HEK293 (cell line): ENCODE measurements around the gene CEP295NL.
"Not testable (repeated sequence)": the region's sequence is repeated elsewhere in the genome, so short reads cannot be mapped to it uniquely, and the experiment has no call there.

Experiments used
- CTCF ChIA-PET: fragments of 350-600 bp; formaldehyde crosslinking; extraction: SDS; loops from one replicate; lab custom pipeline; 2021; ENCODE audit warnings: antibody characterized with exemption; lab: Yijun Ruan, JAX
- POLR2A ChIA-PET: fragments of 300-600 bp; formaldehyde crosslinking; extraction: SDS; loops from one replicate; lab custom pipeline; 2020; ENCODE audit warnings: antibody characterized with exemption, inconsistent platforms; lab: Yijun Ruan, JAX
- H3K27ac ChIP-seq: fragments of 200-500 bp; sonication (Bioruptor generic); 2 replicates; pipeline ENCODE4 v1.5.1; 2014; ENCODE audit warnings: low read depth, low read length, control low read depth, inconsistent platforms; ENCODE audit errors: extremely low read depth
- H3K36me3 ChIP-seq, 2 experiments: fragments of 200-500 bp in 1 of 2; sonication (Bioruptor generic) in 1 of 2; 1 replicate in 1 of 2; 2 replicates in 1 of 2; pipeline ENCODE4 v1.5.1; 2014 to 2017; ENCODE audit warnings: inconsistent platforms in 2 of 2, low read length in 2 of 2; ENCODE audit not compliant: control insufficient read depth in 2 of 2, insufficient read depth in 1 of 2
- H3K4me1 ChIP-seq: fragments of 200-500 bp; sonication (Bioruptor generic); 2 replicates; pipeline ENCODE4 v1.5.1; 2014; ENCODE audit warnings: mild to moderate bottlenecking, low read length, inconsistent platforms; ENCODE audit not compliant: control insufficient read depth, insufficient read depth
- H3K4me3 ChIP-seq: 2 replicates; pipeline ENCODE4 v1.5.1; 2011; ENCODE audit warnings: low read depth, mild to moderate bottlenecking, control low read depth, low read length, moderate library complexity
- H3K9me3 ChIP-seq: fragments of 200-500 bp; sonication (Bioruptor generic); 2 replicates; pipeline ENCODE4 v1.5.1; 2014; ENCODE audit warnings: low read depth, low read length, inconsistent platforms; ENCODE audit not compliant: control insufficient read depth, insufficient read depth
- FEZF1 ChIP-seq: fragments of 450-650 bp; formaldehyde crosslinking; IDR thresholded peaks from 2 replicates; pipeline ENCODE4 v1.5.1; 2016; ENCODE audit warnings: missing biosample characterization, missing genetic modification characterization
- KLF7 ChIP-seq: fragments of 450-650 bp; formaldehyde crosslinking; IDR thresholded peaks from 2 replicates; pipeline ENCODE4 v1.5.1; 2016; ENCODE audit warnings: missing biosample characterization, missing genetic modification characterization, borderline replicate concordance
- SP3 ChIP-seq: fragments of 450-650 bp; formaldehyde crosslinking; IDR thresholded peaks from 2 replicates; pipeline ENCODE4 v1.5.1; 2016; ENCODE audit warnings: missing biosample characterization, missing genetic modification characterization
- ZBTB17 ChIP-seq: fragments of 450-650 bp; formaldehyde crosslinking; IDR thresholded peaks from 2 replicates; pipeline ENCODE4 v1.5.1; 2016; ENCODE audit warnings: missing biosample characterization, missing genetic modification characterization
- ZNF10 ChIP-seq: fragments of 450-650 bp; formaldehyde crosslinking; IDR thresholded peaks from 2 replicates; pipeline ENCODE4 v1.5.1; 2017; ENCODE audit warnings: missing biosample characterization, missing genetic modification characterization
- ZNF202 ChIP-seq: fragments of 450-650 bp; formaldehyde crosslinking; IDR thresholded peaks from 2 replicates; pipeline ENCODE4 v1.5.1; 2016; ENCODE audit warnings: missing biosample characterization, missing genetic modification characterization, borderline replicate concordance
- ZNF501 ChIP-seq: fragments of 450-650 bp; formaldehyde crosslinking; IDR thresholded peaks from 2 replicates; pipeline ENCODE4 v1.5.1; 2016; ENCODE audit warnings: missing biosample characterization, missing genetic modification characterization
- ZNF514 ChIP-seq: fragments of 450-650 bp; formaldehyde crosslinking; IDR thresholded peaks from 2 replicates; pipeline ENCODE4 v1.5.1; 2016; ENCODE audit warnings: missing biosample characterization, missing genetic modification characterization
- ZNF596 ChIP-seq: fragments of 450-650 bp; IDR thresholded peaks from 2 replicates; pipeline ENCODE4 v1.5.0; 2018; ENCODE audit warnings: missing biosample characterization, mild to moderate bottlenecking, missing genetic modification characterization, moderate library complexity
- ZNF610 ChIP-seq: fragments of 450-650 bp; formaldehyde crosslinking; IDR thresholded peaks from 2 replicates; pipeline ENCODE4 v1.5.1; 2016; ENCODE audit warnings: missing biosample characterization, missing genetic modification characterization, borderline replicate concordance
- ZNF701 ChIP-seq: fragments of 450-650 bp; formaldehyde crosslinking; IDR thresholded peaks from 2 replicates; pipeline ENCODE4 v1.5.1; 2016; ENCODE audit warnings: missing biosample characterization, missing genetic modification characterization
- ZNF792 ChIP-seq: fragments of 450-650 bp; formaldehyde crosslinking; IDR thresholded peaks from 2 replicates; pipeline ENCODE4 v1.5.1; 2016; ENCODE audit warnings: missing biosample characterization, missing genetic modification characterization
- ZSCAN16 ChIP-seq: fragments of 450-650 bp; formaldehyde crosslinking; IDR thresholded peaks from 2 replicates; pipeline ENCODE4 v1.5.1; 2016; ENCODE audit warnings: missing biosample characterization, missing genetic modification characterization
- TF ChIP-seq, protein P1 (sequence below): IDR thresholded peaks from 2 replicates; pipeline ENCODE4 v1.6.1; 2011; ENCODE audit warnings: mild to moderate bottlenecking, low read depth, low read length, borderline replicate concordance
- TF ChIP-seq, protein P2 (sequence below): fragments of 450-650 bp; formaldehyde crosslinking; IDR thresholded peaks from 2 replicates; pipeline ENCODE4 v1.5.1; 2017; ENCODE audit warnings: missing biosample characterization, missing genetic modification characterization
- TF ChIP-seq, protein P3 (sequence below): fragments of 450-650 bp; formaldehyde crosslinking; IDR thresholded peaks from 2 replicates; pipeline ENCODE4 v1.5.1; 2016; ENCODE audit warnings: missing biosample characterization, missing genetic modification characterization

Gene CEP295NL

GRCh38 chr17:78870621-78871020, 32.4 kb downstream of the CEP295NL start:
- Histone ChIP-seq H3K4me3 (no peak overlapping the region), H3K9me3 (no peaks in the 10 kb centered on the region), H3K36me3 (peaks cover 6 to 27% of the 10 kb centered on the region in 2 experiments; a peak in 2 of 3 replicates), H3K27ac (no peak overlapping the region), H3K4me1 (peaks cover 14% of the 10 kb centered on the region)
- CTCF ChIA-PET = interaction anchor here (1.7 kb wide), 1 partner anchor 101 kb away, joined by 5 read pairs; no protein-coding TSS in a partner anchor
- POLR2A ChIA-PET = no interaction called here
- TF ChIP-seq ZNF792 (no peak), ZNF10 (no peak), ZNF701 (tag by site-specific recombination) (no peak), ZSCAN16 (tag by site-specific recombination) (no peak), ZNF610 (tag by site-specific recombination) (no peak), ZNF596 (tag by site-specific recombination) (no peak), ZNF202 (tag by site-specific recombination) (no peak), KLF7 (tag by site-specific recombination) (no peak), ZNF501 (tag by site-specific recombination) (no peak)
- TF ChIP-seq, protein P1, sequence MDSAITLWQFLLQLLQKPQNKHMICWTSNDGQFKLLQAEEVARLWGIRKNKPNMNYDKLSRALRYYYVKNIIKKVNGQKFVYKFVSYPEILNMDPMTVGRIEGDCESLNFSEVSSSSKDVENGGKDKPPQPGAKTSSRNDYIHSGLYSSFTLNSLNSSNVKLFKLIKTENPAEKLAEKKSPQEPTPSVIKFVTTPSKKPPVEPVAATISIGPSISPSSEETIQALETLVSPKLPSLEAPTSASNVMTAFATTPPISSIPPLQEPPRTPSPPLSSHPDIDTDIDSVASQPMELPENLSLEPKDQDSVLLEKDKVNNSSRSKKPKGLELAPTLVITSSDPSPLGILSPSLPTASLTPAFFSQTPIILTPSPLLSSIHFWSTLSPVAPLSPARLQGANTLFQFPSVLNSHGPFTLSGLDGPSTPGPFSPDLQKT = no peak
- TF ChIP-seq, protein P2, sequence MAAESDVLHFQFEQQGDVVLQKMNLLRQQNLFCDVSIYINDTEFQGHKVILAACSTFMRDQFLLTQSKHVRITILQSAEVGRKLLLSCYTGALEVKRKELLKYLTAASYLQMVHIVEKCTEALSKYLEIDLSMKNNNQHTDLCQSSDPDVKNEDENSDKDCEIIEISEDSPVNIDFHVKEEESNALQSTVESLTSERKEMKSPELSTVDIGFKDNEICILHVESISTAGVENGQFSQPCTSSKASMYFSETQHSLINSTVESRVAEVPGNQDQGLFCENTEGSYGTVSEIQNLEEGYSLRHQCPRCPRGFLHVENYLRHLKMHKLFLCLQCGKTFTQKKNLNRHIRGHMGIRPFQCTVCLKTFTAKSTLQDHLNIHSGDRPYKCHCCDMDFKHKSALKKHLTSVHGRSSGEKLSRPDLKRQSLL (tag by site-specific recombination) = no peak
- TF ChIP-seq, protein P3, sequence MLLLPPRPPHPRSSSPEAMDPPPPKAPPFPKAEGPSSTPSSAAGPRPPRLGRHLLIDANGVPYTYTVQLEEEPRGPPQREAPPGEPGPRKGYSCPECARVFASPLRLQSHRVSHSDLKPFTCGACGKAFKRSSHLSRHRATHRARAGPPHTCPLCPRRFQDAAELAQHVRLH (tag by site-specific recombination) = no peak

DNA sequence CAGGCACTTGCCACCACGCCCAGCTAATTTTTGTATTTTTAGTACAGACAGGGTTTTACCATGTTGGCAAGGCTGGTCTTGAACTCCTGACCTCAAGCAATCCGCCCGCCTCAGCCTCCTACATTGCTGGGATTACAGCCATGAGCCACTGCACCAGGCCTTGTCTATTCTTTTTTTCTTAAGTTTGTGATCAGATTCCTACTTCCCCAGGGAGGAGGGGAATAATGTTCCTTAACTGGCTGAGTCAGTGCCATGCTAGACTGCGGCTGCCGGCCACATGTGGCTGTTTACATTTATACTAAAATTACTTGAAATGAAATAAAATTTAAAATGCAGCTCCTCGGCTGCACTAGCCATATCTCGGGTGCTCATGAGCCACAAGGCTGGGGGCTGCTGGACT, 34.6 kb downstream of the CEP295NL start:
- CTCF ChIA-PET = interaction anchor here (1.3 kb wide), 1 partner anchor 103 kb away, joined by 6 read pairs; no protein-coding TSS in a partner anchor
- Histone ChIP-seq H3K9me3 (no peaks in the 10 kb centered on the region), H3K4me1 (peaks cover 3% of the 10 kb centered on the region), H3K36me3 (peaks cover 6 to 23% of the 10 kb centered on the region in 2 experiments; a peak in 2 of 3 replicates), H3K27ac (no peak overlapping the region), H3K4me3 (no peak overlapping the region)
- POLR2A ChIA-PET = no interaction called here
- TF ChIP-seq FEZF1 (no peak), SP3 (tag by site-specific recombination) (no peak), ZNF514 (tag by site-specific recombination) (no peak)
- TF ChIP-seq, all 188 proteins: peak for 0

GRCh38 chr17:78867046-78867445, 36.0 kb downstream of the CEP295NL start:
- H3K4me1 ChIP-seq, POLR2A ChIA-PET, H3K27ac ChIP-seq, H3K9me3 ChIP-seq, H3K4me3 ChIP-seq: not testable (repeated sequence)
- 0 out of 2 replicates have a peak, but pooled peaks have one; percentile 8 for TF ChIP-seq ZBTB17 (tag by site-specific recombination)
- CTCF ChIA-PET = interaction anchor here (0.6 to 3.5 kb wide), 6 partner anchors 9 to 105 kb away, joined by 3 to 72 read pairs (median 28); no protein-coding TSS in a partner anchor
- peaks cover 6 to 19% of the 10 kb centered on the region in 2 experiments; a peak in 2 of 3 replicates for H3K36me3 ChIP-seq
